Measurements from ENCODE around the gene GRIK5. TPM values are rescaled to one million over a fixed set of nuclear protein-coding genes. Genes with fewer than 3 reads are reported as not detected.

GRIK5 gene
- total RNA-seq, 4 donors from 2014 or later: 1.6 to 13.1 (median 3.6) TPM

DNA sequence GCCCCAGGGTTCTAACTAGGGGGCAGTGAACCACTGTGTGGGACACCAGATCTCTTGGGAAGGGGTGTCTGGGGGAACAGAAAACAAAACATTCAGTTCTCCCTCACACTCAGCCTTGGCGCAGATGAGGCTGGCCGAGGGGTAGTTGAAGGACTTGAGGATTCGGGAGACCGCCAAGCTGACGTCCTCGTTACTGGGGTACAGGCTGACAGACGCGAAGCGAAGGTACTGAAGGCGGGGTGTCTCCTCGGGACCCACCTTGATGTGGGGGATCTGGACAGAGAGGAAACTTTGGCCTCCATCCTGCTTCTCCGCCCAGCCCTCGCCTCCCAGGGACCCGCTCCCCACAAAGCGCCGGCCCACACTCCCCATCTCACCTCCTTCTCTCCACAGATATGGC, 7.6 kb downstream of the GRIK5 start:
- no peaks in the 10 kb centered on the region for H3K9me3 ChIP-seq
- in situ Hi-C loops (cut with MboI; ENCODE audit: low pct_ligation_motif_present in 1 of 4, low pct_unique_long_range_greater_than_20kb in 1 of 4, low sequenced_read_pairs in 3 of 4): no loop called here
- H3K4me3 ChIP-seq: no peak overlapping the region
- H3K27ac ChIP-seq: no peak overlapping the region
- TF ChIP-seq EP300 (IDR thresholded peaks at IDR 0.05; ENCODE audit: low read depth): no peak
- no peak for TF ChIP-seq POLR2A (IDR thresholded peaks at IDR 0.05)
- no peak for TF ChIP-seq CTCF (IDR thresholded peaks at IDR 0.05)
- no peak for TF ChIP-seq POLR2AphosphoS5 (IDR thresholded peaks at IDR 0.05)
- H3K4me1 ChIP-seq: no peaks in the 10 kb centered on the region
- peaks cover 9% of the 10 kb centered on the region for H3K27me3 ChIP-seq
- no peak for DNase-seq
- intact Hi-C loops (cut with DNase I; ENCODE audit: low total_unique reads): no loop called here
- WGBS, 2 donors (ENCODE audit: low coverage in 1 of 2): 93% methylated on average over 16 of the region's 16 CpGs; no CpG with 5 or more reads in 1 of the 2 donors
- H3K36me3 ChIP-seq: no peaks in the 10 kb centered on the region

DNA sequence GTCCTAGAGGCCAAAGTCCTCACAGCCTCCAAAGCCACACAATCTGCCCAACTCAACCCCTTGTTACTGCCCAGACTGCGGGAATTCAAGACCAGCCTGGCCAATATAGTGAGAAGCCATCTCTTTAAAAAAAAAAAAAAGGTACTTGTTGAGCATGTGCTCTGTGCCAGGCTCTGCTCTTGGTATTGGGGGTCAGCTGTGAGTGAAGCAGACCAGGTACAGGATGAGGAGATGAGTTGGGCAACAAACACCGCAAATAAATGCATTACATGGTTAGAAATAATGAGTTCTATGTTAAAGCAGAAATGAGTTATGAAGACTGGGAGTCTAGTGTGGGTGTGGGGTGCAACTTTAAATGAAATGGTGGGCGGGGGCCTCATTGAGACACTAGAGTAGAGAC, 9.9 kb downstream of the GRIK5 start:
- intact Hi-C loops (cut with DNase I; ENCODE audit: low total_unique reads): no loop called here
- Histone ChIP-seq H3K4me3 (no peak overlapping the region), H3K27ac (no peak overlapping the region), H3K4me1 (no peaks in the 10 kb centered on the region), H3K9me3 (no peaks in the 10 kb centered on the region), H3K27me3 (no peaks in the 10 kb centered on the region), H3K36me3 (no peaks in the 10 kb centered on the region)
- WGBS, 2 donors (ENCODE audit: low coverage in 1 of 2): 90 to 93% methylated on average over 2 to 3 of the region's 3 CpGs
- TF ChIP-seq EP300 (IDR thresholded peaks at IDR 0.05; ENCODE audit: low read depth) (no peak), CTCF (IDR thresholded peaks at IDR 0.05) (no peak), POLR2A (IDR thresholded peaks at IDR 0.05) (no peak), POLR2AphosphoS5 (IDR thresholded peaks at IDR 0.05) (no peak)
- no peak for DNase-seq
- in situ Hi-C loops (cut with MboI; ENCODE audit: low pct_ligation_motif_present in 1 of 4, low pct_unique_long_range_greater_than_20kb in 1 of 4, low sequenced_read_pairs in 3 of 4): no loop called here

- intact Hi-C loops (cut with DNase I; ENCODE audit: low total_unique reads) (no loop called here), in situ Hi-C loops (cut with MboI; ENCODE audit: low pct_ligation_motif_present in 1 of 4, low pct_unique_long_range_greater_than_20kb in 1 of 4, low sequenced_read_pairs in 3 of 4) (no loop called here)
- DNase-seq: no peak
- 89% methylated on average over 13 of the region's 13 CpGs; no CpG with 5 or more reads in 1 of the 2 donors for WGBS, 2 donors (ENCODE audit: low coverage in 1 of 2)
- Histone ChIP-seq H3K4me3 (no peak overlapping the region), H3K27me3 (no peaks in the 10 kb centered on the region), H3K36me3 (no peaks in the 10 kb centered on the region), H3K4me1 (no peaks in the 10 kb centered on the region), H3K27ac (no peak overlapping the region), H3K9me3 (no peaks in the 10 kb centered on the region)
- TF ChIP-seq CTCF (IDR thresholded peaks at IDR 0.05): no peak
- no peak for TF ChIP-seq EP300 (IDR thresholded peaks at IDR 0.05; ENCODE audit: low read depth)
- TF ChIP-seq POLR2A (IDR thresholded peaks at IDR 0.05): no peak
These were observed 10.8 kb downstream of the GRIK5 start for GRCh38 chr19:42059196-42059595.

- Histone ChIP-seq H3K27ac (no peak overlapping the region), H3K9me3 (no peaks in the 10 kb centered on the region), H3K27me3 (no peaks in the 10 kb centered on the region), H3K36me3 (no peaks in the 10 kb centered on the region), H3K4me3 (no peak overlapping the region), H3K4me1 (no peaks in the 10 kb centered on the region)
- TF ChIP-seq POLR2AphosphoS5 (IDR thresholded peaks at IDR 0.05) (no peak), EP300 (IDR thresholded peaks at IDR 0.05; ENCODE audit: low read depth) (no peak), CTCF (IDR thresholded peaks at IDR 0.05) (no peak), POLR2A (IDR thresholded peaks at IDR 0.05) (no peak)
- intact Hi-C loops (cut with DNase I; ENCODE audit: low total_unique reads) (no loop called here), in situ Hi-C loops (cut with MboI; ENCODE audit: low pct_ligation_motif_present in 1 of 4, low pct_unique_long_range_greater_than_20kb in 1 of 4, low sequenced_read_pairs in 3 of 4) (no loop called here)
- no peak for DNase-seq
- WGBS, 2 donors (ENCODE audit: low coverage in 1 of 2): 56 to 71% methylated on average over 1 to 7 of the region's 7 CpGs
These were observed 12.2 kb downstream of the GRIK5 start for GRCh38 chr19:42057846-42058245.
